ENCODE results near the gene CFAP119. TPM values are rescaled to one million over a fixed set of nuclear protein-coding genes. Genes with fewer than 3 reads are reported as not detected.

Gene CFAP119
- total RNA-seq, 1 donor = 2.9 TPM

DNA sequence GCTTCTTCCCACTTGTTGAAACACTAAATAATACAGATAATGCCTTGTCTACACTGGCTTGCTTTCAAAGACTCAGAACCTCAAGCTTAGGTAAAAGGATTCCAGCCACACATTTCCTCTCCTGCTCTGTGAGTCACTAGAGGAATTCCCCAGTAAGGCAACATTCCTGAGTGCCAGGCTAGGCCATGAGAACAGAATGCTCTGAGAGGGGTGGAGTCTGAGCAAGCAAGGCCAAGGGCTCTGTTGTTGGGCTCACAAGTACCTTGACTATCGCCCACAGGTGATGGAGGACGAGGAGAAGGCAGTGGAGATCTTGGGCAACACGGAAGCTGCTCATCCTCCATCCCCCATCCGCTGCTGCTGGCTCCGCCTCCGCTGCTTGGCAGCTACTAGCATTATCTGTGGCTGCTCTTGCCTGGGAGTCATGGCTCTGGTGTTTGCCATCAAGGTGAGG is 20.4 kb downstream of the CFAP119 start:
- DNase-seq (ENCODE audit: insufficient read length, low spot score, missing footprints) = peak; percentile 97
- TF ChIP-seq, protein P1, sequence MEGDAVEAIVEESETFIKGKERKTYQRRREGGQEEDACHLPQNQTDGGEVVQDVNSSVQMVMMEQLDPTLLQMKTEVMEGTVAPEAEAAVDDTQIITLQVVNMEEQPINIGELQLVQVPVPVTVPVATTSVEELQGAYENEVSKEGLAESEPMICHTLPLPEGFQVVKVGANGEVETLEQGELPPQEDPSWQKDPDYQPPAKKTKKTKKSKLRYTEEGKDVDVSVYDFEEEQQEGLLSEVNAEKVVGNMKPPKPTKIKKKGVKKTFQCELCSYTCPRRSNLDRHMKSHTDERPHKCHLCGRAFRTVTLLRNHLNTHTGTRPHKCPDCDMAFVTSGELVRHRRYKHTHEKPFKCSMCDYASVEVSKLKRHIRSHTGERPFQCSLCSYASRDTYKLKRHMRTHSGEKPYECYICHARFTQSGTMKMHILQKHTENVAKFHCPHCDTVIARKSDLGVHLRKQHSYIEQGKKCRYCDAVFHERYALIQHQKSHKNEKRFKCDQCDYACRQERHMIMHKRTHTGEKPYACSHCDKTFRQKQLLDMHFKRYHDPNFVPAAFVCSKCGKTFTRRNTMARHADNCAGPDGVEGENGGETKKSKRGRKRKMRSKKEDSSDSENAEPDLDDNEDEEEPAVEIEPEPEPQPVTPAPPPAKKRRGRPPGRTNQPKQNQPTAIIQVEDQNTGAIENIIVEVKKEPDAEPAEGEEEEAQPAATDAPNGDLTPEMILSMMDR (IDR thresholded peaks at IDR 0.05; ENCODE audit: extremely low read depth, low read depth, low read length) = no peak
- Histone ChIP-seq H3K27ac (ENCODE audit: low read depth, low read length) (peak overlapping the region; percentile 47), H4K20me1 (ENCODE audit: insufficient read depth, low read length) (peaks cover 25% of the 10 kb centered on the region), H2AFZ (ENCODE audit: low read length) (no peak overlapping the region), H3K4me1 (ENCODE audit: insufficient read depth, low read length) (peaks cover 23% of the 10 kb centered on the region), H3K79me2 (ENCODE audit: insufficient read depth, low read length) (no peaks in the 10 kb centered on the region), H3K4me3 (ENCODE audit: insufficient read depth, low read length) (no peak overlapping the region), H3K36me3 (ENCODE audit: insufficient read depth, low read length) (peaks cover 53% of the 10 kb centered on the region), H3K27me3 (ENCODE audit: insufficient read depth, low read length) (no peaks in the 10 kb centered on the region), H3K9me3 (ENCODE audit: low read depth, low read length) (no peaks in the 10 kb centered on the region), H3K4me2 (ENCODE audit: insufficient read depth, low read length) (peak overlapping the region; percentile 2)

DNA sequence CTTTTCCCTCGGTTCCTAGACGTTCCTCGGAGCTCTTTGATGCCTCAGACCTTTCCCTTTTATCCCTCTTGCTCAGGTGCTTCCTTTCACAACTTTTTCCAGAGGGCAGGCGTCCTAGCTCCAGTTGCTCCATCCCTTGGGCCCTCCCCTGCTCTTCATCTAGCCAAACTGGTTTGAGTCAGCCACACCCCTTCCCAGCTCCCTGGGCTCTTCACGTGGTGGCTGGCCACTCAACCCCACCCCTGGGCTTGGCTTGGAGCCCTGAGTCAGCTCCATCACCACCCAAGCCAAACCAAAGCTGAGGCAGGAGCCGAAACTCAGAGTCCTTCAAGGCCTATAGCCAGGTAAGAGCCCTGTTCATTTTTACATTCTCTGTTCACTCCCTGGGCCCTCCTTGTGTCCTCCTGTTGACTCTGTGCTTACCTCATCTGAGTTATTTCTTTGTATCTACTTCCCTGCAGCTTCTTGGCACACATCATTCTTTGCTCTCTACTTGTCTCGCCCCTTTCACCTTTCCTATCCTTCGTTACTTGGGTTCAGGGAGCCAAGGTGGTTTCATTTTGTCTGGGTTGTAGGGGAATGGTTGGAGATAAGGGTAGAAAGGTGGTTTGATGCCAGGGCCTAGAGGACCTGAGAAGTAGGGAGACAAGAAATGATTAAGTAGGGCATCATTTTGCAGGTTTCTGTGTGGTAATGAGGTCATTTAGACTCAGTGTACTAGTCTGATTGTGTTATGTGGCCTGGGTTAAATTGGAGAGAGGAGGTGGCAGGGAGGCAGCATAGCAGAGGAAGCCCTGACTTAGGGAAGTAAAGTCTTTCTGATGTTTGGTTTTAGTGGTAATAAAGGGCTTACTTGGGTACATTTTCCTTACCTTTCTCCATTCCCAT is 21.3 kb downstream of the CFAP119 start:
- no peaks in the 10 kb centered on the region for H3K9me3 ChIP-seq (ENCODE audit: low read depth, low read length)
- peak overlapping the region; percentile 47 for H3K27ac ChIP-seq (ENCODE audit: low read depth, low read length)
- DNase-seq (ENCODE audit: insufficient read length, low spot score, missing footprints) = peak; percentile 98
- no peaks in the 10 kb centered on the region for H3K79me2 ChIP-seq (ENCODE audit: insufficient read depth, low read length)
- H3K4me1 ChIP-seq (ENCODE audit: insufficient read depth, low read length) = peaks cover 23% of the 10 kb centered on the region
- peak overlapping the region; percentile 2 for H3K4me2 ChIP-seq (ENCODE audit: insufficient read depth, low read length)
- no peak overlapping the region for H2AFZ ChIP-seq (ENCODE audit: low read length)
- peaks cover 25% of the 10 kb centered on the region for H4K20me1 ChIP-seq (ENCODE audit: insufficient read depth, low read length)
- H3K27me3 ChIP-seq (ENCODE audit: insufficient read depth, low read length) = no peaks in the 10 kb centered on the region
- TF ChIP-seq, protein P1 (IDR thresholded peaks at IDR 0.05; ENCODE audit: extremely low read depth, low read depth, low read length) = no peak
- no peak overlapping the region for H3K4me3 ChIP-seq (ENCODE audit: insufficient read depth, low read length)
- peaks cover 62% of the 10 kb centered on the region for H3K36me3 ChIP-seq (ENCODE audit: insufficient read depth, low read length)

DNA sequence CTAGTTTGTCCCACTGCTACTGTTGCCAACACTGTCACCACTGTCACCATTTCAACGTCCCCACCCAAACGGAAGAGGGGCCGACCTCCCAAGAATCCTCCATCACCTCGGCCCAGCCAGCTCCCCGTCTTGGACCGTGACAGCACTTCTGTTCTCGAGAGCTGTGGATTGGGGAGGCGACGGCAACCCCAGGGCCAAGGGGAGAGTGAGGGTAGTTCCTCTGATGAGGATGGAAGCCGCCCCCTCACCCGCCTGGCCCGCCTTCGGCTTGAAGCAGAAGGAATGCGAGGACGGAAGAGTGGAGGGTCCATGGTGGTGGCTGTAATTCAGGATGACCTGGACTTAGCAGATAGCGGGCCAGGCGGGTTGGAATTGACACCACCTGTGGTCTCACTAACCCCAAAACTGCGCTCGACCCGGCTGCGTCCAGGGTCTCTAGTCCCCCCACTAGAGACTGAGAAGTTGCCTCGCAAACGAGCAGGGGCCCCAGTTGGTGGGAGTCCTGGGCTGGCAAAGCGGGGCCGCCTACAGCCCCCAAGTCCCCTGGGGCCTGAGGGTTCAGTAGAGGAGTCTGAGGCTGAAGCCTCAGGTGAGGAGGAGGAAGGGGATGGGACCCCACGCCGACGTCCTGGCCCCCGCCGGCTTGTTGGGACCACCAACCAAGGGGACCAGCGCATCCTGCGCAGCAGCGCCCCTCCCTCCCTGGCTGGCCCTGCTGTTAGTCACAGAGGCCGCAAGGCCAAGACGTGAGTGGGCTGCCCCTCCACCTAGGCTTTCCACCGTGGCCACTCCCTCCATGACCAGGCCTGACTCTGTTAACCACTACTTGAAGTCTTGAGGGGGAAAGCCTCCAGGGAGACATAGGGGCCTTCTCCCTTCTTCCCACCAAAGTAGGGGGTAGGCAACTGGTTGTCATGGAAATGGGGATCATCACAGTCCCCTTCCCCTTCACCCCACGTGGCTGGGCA is 22.6 kb downstream of the CFAP119 start:
- Histone ChIP-seq H3K4me3 (ENCODE audit: insufficient read depth, low read length) (no peak overlapping the region), H3K4me1 (ENCODE audit: insufficient read depth, low read length) (peaks cover 23% of the 10 kb centered on the region), H4K20me1 (ENCODE audit: insufficient read depth, low read length) (peaks cover 25% of the 10 kb centered on the region), H3K27me3 (ENCODE audit: insufficient read depth, low read length) (no peaks in the 10 kb centered on the region), H3K79me2 (ENCODE audit: insufficient read depth, low read length) (no peaks in the 10 kb centered on the region), H3K27ac (ENCODE audit: low read depth, low read length) (no peak overlapping the region), H3K4me2 (ENCODE audit: insufficient read depth, low read length) (no peak overlapping the region), H3K36me3 (ENCODE audit: insufficient read depth, low read length) (peaks cover 57% of the 10 kb centered on the region), H2AFZ (ENCODE audit: low read length) (no peak overlapping the region), H3K9me3 (ENCODE audit: low read depth, low read length) (no peaks in the 10 kb centered on the region)
- DNase-seq (ENCODE audit: insufficient read length, low spot score, missing footprints) = peak; percentile 84
- TF ChIP-seq, protein P1 (IDR thresholded peaks at IDR 0.05; ENCODE audit: extremely low read depth, low read depth, low read length) = no peak
